Measurements from ENCODE around the gene PIK3AP1.

- TF ChIP-seq, protein P1, sequence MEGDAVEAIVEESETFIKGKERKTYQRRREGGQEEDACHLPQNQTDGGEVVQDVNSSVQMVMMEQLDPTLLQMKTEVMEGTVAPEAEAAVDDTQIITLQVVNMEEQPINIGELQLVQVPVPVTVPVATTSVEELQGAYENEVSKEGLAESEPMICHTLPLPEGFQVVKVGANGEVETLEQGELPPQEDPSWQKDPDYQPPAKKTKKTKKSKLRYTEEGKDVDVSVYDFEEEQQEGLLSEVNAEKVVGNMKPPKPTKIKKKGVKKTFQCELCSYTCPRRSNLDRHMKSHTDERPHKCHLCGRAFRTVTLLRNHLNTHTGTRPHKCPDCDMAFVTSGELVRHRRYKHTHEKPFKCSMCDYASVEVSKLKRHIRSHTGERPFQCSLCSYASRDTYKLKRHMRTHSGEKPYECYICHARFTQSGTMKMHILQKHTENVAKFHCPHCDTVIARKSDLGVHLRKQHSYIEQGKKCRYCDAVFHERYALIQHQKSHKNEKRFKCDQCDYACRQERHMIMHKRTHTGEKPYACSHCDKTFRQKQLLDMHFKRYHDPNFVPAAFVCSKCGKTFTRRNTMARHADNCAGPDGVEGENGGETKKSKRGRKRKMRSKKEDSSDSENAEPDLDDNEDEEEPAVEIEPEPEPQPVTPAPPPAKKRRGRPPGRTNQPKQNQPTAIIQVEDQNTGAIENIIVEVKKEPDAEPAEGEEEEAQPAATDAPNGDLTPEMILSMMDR (conservative IDR thresholded peaks at IDR 0.05; ENCODE audit: low read depth, low read length) = no peak
- no peak for TF ChIP-seq POLR2A (IDR thresholded peaks at IDR 0.05; ENCODE audit: low read depth, low read length)
- no peak for TF ChIP-seq SMC3 (IDR thresholded peaks at IDR 0.05; ENCODE audit: low read depth, low read length)
- no peak for TF ChIP-seq RAD21 (IDR thresholded peaks at IDR 0.05; ENCODE audit: low read length)
- no peak for TF ChIP-seq CEBPB (IDR thresholded peaks at IDR 0.05; ENCODE audit: low read depth, low read length)
- TF ChIP-seq, protein P2, sequence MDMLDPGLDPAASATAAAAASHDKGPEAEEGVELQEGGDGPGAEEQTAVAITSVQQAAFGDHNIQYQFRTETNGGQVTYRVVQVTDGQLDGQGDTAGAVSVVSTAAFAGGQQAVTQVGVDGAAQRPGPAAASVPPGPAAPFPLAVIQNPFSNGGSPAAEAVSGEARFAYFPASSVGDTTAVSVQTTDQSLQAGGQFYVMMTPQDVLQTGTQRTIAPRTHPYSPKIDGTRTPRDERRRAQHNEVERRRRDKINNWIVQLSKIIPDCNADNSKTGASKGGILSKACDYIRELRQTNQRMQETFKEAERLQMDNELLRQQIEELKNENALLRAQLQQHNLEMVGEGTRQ (IDR thresholded peaks at IDR 0.05; ENCODE audit: low read depth, low read length) = no peak
- no peak for TF ChIP-seq MXI1 (IDR thresholded peaks at IDR 0.05; ENCODE audit: borderline replicate concordance, low read depth, low read length)
- no peak for TF ChIP-seq ELK1 (IDR thresholded peaks at IDR 0.05; ENCODE audit: borderline replicate concordance, low read depth, low read length)
- TF ChIP-seq FOS (IDR thresholded peaks at IDR 0.05; ENCODE audit: low read depth, low read length) = no peak
- no peak for TF ChIP-seq MAZ (IDR thresholded peaks at IDR 0.05; ENCODE audit: borderline replicate concordance, low read depth, low read length)
- TF ChIP-seq MAFK (IDR thresholded peaks at IDR 0.05; ENCODE audit: low read depth, low read length) = no peak
Observed at GRCh38 chr10:96609510-96609909, 110.8 kb downstream of the PIK3AP1 start.
